ENCODE results near the gene ARGLU1.

Gene ARGLU1

GRCh38 chr13:106586648-106587166, 18.8 kb upstream of the ARGLU1 start:
- DNase-seq (ENCODE audit: low spot score), result no peak

- DNase-seq (ENCODE audit: low spot score), result no peak
These were observed 13.3 kb upstream of the ARGLU1 start for GRCh38 chr13:106581225-106581624.

- no peak for DNase-seq (ENCODE audit: low spot score)
These were observed 8.0 kb upstream of the ARGLU1 start for GRCh38 chr13:106575896-106576295.

GRCh38 chr13:106573868-106574267, 5.9 kb upstream of the ARGLU1 start:
- no peak for DNase-seq (ENCODE audit: low spot score)

- DNase-seq (ENCODE audit: low spot score), result no peak
These were observed 5.4 kb upstream of the ARGLU1 start for GRCh38 chr13:106573284-106573846.

GRCh38 chr13:106570299-106570852, 2.4 kb upstream of the ARGLU1 start:
- DNase-seq (ENCODE audit: low spot score), result no peak

GRCh38 chr13:106569233-106570095, 1.5 kb upstream of the ARGLU1 start:
- no peak for DNase-seq (ENCODE audit: low spot score)

GRCh38 chr13:106568299-106569003, 514 bp upstream of the ARGLU1 start:
- DNase-seq (ENCODE audit: low spot score), result no peak

- peak; percentile 26 for DNase-seq (ENCODE audit: low spot score)
These were observed 1.1 kb downstream of the ARGLU1 start for GRCh38 chr13:106566641-106567473.

- DNase-seq (ENCODE audit: low spot score), result peak; percentile 13
These were observed 2.7 kb downstream of the ARGLU1 start for GRCh38 chr13:106565127-106565775.

GRCh38 chr13:106562301-106562700, 5.6 kb downstream of the ARGLU1 start:
- DNase-seq (ENCODE audit: low spot score), result no peak

- no peak for DNase-seq (ENCODE audit: low spot score)
These were observed 6.3 kb downstream of the ARGLU1 start for GRCh38 chr13:106561551-106562170.

- DNase-seq (ENCODE audit: low spot score), result no peak
These were observed 7.1 kb downstream of the ARGLU1 start for GRCh38 chr13:106560821-106561220.

- DNase-seq (ENCODE audit: low spot score), result no peak
These were observed 9.4 kb downstream of the ARGLU1 start for GRCh38 chr13:106558527-106558926.

- DNase-seq (ENCODE audit: low spot score), result no peak
These were observed 12.2 kb downstream of the ARGLU1 start for GRCh38 chr13:106555631-106556328.

- no peak for DNase-seq (ENCODE audit: low spot score)
These were observed 16.2 kb downstream of the ARGLU1 start for GRCh38 chr13:106551751-106552150.

- no peak for DNase-seq (ENCODE audit: low spot score)
These were observed 16.6 kb downstream of the ARGLU1 start for GRCh38 chr13:106551350-106551749.

- no peak for DNase-seq (ENCODE audit: low spot score)
These were observed 17.3 kb downstream of the ARGLU1 start for GRCh38 chr13:106550570-106551135.

GRCh38 chr13:106548064-106548696, 19.8 kb downstream of the ARGLU1 start:
- DNase-seq (ENCODE audit: low spot score), result no peak
